GM12878 (cell line): ENCODE measurements around the gene TYW1B. TPM values are rescaled to one million over a fixed set of nuclear protein-coding genes. Genes with fewer than 3 reads are reported as not detected.

ENCODE experiments used
- ATAC-seq: fragments of 200-7000 bp; cut with Tn5 transposase; 3 replicates; pipeline ENCODE4 v1.9.1; 2020; ENCODE audit warnings: mild to moderate bottlenecking, moderate library complexity
- BruUV-seq: library from RNA; stranded (reverse); fragments of 400-500 nt; replicated peaks from 2 replicates; lab custom pipeline; 2021; lab: Mats Ljungman, UMichigan
- CTCF ChIA-PET: fragments of 300-600 bp; sonication (Branson Sonifier 250); formaldehyde crosslinking; extraction: SDS; loops from one replicate; lab custom pipeline; 2021; ENCODE audit warnings: inconsistent platforms; lab: Yijun Ruan, JAX
- POLR2A ChIA-PET: fragments of 350-600 bp; formaldehyde crosslinking; extraction: SDS; loops from one replicate; lab custom pipeline; 2021; ENCODE audit warnings: inconsistent platforms; lab: Charles Lee
- RAD21 ChIA-PET: fragments of 300-600 bp; sonication (Branson Sonifier 250); formaldehyde crosslinking; loops from one replicate; lab custom pipeline; 2023; ENCODE audit warnings: antibody characterized with exemption; ENCODE audit not compliant: unreplicated experiment; lab: Charles Lee
- SMC1A ChIA-PET: fragments of 300-600 bp; sonication (Branson Sonifier 250); formaldehyde crosslinking; loops from one replicate; lab custom pipeline; 2023; ENCODE audit not compliant: unreplicated experiment, uncharacterized antibody; lab: Charles Lee
- DNase-seq: peaks from one replicate; pipeline ENCODE4 v3.0.0-alpha.2; 2011; ENCODE audit warnings: low read depth, low spot score
- FAIRE-seq: peaks from 3 replicates; lab custom pipeline; 2011; peaks lifted over from hg19 to GRCh38; lab: Jason Lieb, UNC
- H2AFZ ChIP-seq: 2 replicates; pipeline ENCODE4 v1.6.0; 2011; ENCODE audit warnings: low read depth, low read length, control low read depth; ENCODE audit not compliant: control insufficient read depth
- H3K27ac ChIP-seq: 2 replicates; pipeline ENCODE4 v1.5.1; 2011; ENCODE audit warnings: control low read depth; ENCODE audit not compliant: control insufficient read depth, insufficient read depth
- H3K27me3 ChIP-seq, 2 experiments: replicated peaks in 1 of 2; 2 replicates each; pipeline versions ENCODE4 v1.6.0 to v1.6.1; 2011; ENCODE audit warnings: low read length in 1 of 2; ENCODE audit not compliant: control insufficient read depth in 2 of 2, insufficient read depth in 2 of 2
- H3K36me3 ChIP-seq, 2 experiments: 2 replicates each; pipeline ENCODE4 v1.5.1; 2011; ENCODE audit warnings: low read length in 1 of 2; ENCODE audit not compliant: control insufficient read depth in 2 of 2, insufficient read depth in 2 of 2
- H3K4me1 ChIP-seq: 2 replicates; pipeline ENCODE4 v1.6.1; 2011; ENCODE audit warnings: mild to moderate bottlenecking, low read length, moderate library complexity, mixed read lengths; ENCODE audit not compliant: control insufficient read depth, insufficient read depth
- H3K4me2 ChIP-seq: 2 replicates; pipeline ENCODE4 v1.6.0; 2011; ENCODE audit warnings: control low read depth; ENCODE audit not compliant: control insufficient read depth, insufficient read depth
- H3K4me3 ChIP-seq: fragments of 200-600 bp; sonication (generic); 2 replicates; pipeline ENCODE4 v1.5.1; 2016
- H3K79me2 ChIP-seq: 2 replicates; pipeline ENCODE4 v1.6.0; 2011; ENCODE audit warnings: low read length; ENCODE audit not compliant: control insufficient read depth, insufficient read depth
- H3K9ac ChIP-seq: 2 replicates; pipeline ENCODE4 v1.8.0; 2011; ENCODE audit warnings: low read length, control low read depth, mixed read lengths; ENCODE audit not compliant: control insufficient read depth, insufficient read depth
- H3K9me3 ChIP-seq: replicated peaks from 3 replicates; pipeline ENCODE4 v1.5.1; 2011; ENCODE audit warnings: mild to moderate bottlenecking, low read length; ENCODE audit not compliant: control insufficient read depth, insufficient read depth
- H4K20me1 ChIP-seq: 2 replicates; pipeline ENCODE4 v1.6.0; 2011; ENCODE audit not compliant: control insufficient read depth, insufficient read depth
- BCL11A ChIP-seq: IDR thresholded peaks from 2 replicates; pipeline ENCODE4 v1.6.1; 2011; ENCODE audit warnings: low read depth, low read length
- BHLHE40 ChIP-seq, 2 experiments: fragments of 450-650 bp in 1 of 2; IDR thresholded peaks; 2 replicates each; pipeline ENCODE4 v1.6.1; 2011 to 2017; ENCODE audit warnings: low read depth in 2 of 2, borderline replicate concordance in 1 of 2, improper control_type of control experiment in 1 of 2, low read length in 1 of 2, mild to moderate bottlenecking in 1 of 2
- CREB1 ChIP-seq: IDR thresholded peaks from 2 replicates; pipeline ENCODE4 v1.6.1; 2012; ENCODE audit warnings: low read depth, mild to moderate bottlenecking, inconsistent platforms
- E4F1 ChIP-seq: fragments of 450-650 bp; IDR thresholded peaks from 2 replicates; pipeline ENCODE4 v1.6.1; 2018; ENCODE audit warnings: borderline replicate concordance, mild to moderate bottlenecking; ENCODE audit not compliant: partially characterized antibody
- GATAD2B ChIP-seq: fragments of 450-650 bp; conservative IDR thresholded peaks from 2 replicates; pipeline ENCODE4 v1.6.1; 2017; ENCODE audit warnings: low read depth, mild to moderate bottlenecking, moderate library complexity
- HCFC1 ChIP-seq: fragments of 150-350 bp; IDR thresholded peaks from 2 replicates; pipeline ENCODE4 v1.6.1; 2014; ENCODE audit warnings: low read length
- PKNOX1 ChIP-seq: fragments of 450-650 bp; IDR thresholded peaks from 2 replicates; pipeline ENCODE4 v1.6.1; 2016; ENCODE audit warnings: mild to moderate bottlenecking
- PRDM15 ChIP-seq: fragments of 450-650 bp; formaldehyde crosslinking; IDR thresholded peaks from 2 replicates; pipeline ENCODE4 v1.4.0; 2020; ENCODE audit warnings: mild to moderate bottlenecking, moderate library complexity
- RUNX3 ChIP-seq: IDR thresholded peaks from 2 replicates; pipeline ENCODE4 v1.6.1; 2012; ENCODE audit warnings: low read length, inconsistent platforms
- STAT1 ChIP-seq: fragments of 450-650 bp; conservative IDR thresholded peaks from 2 replicates; pipeline ENCODE4 v1.6.1; 2014; ENCODE audit warnings: antibody characterized with exemption, mild to moderate bottlenecking
- WGBS: methylation state at CpG from one replicate; pipeline ENCODE4 v1.1.6; 2016; ENCODE audit warnings: low lambda C conversion rate; ENCODE audit not compliant: insufficient replicate concordance, insufficient coverage; ENCODE audit errors: missing lambda C conversion rate; 5-methylcytosine and 5-hydroxymethylcytosine counted together
- in situ Hi-C: fragments of 300-500 bp; cut with MboI; formaldehyde crosslinking; loops from 9 replicates; pipeline ENCODE4 v1.14.3; 2018; ENCODE audit warnings: mixed read lengths
- intact Hi-C: fragments of 100-400 bp; cut with micrococcal nuclease; formaldehyde crosslinking; loops from one replicate; pipeline ENCODE4 v1.14.2; 2022; ENCODE audit not compliant: unreplicated experiment
- polyA plus RNA-seq, 11 experiments: library from polyadenylated mRNA; depleted of rRNA in 4 of 11; unstranded in 6 of 11; stranded (reverse) in 5 of 11; fragments of >200 nt; fragmentation: Nextera tagmentation in 4 of 11; fragmentation: Illumina TruSeq in 1 of 11; extraction: Ambion mirVana in 4 of 11; extraction: Trizol in 1 of 11; gene quantifications; 1 replicate in 1 of 11; 2 replicates in 10 of 11; pipeline versions ENCODE4 v1.2.1 to v1.2.3, GENCODE V29; 2011 to 2016; ENCODE audit warnings: inconsistent platforms in 2 of 11, missing spikeins in 2 of 11, low read depth in 1 of 11
- total RNA-seq, 4 experiments: library from RNA; depleted of rRNA in 3 of 4; stranded (reverse); fragments of >200 nt in 3 of 4; fragmentation: Illumina TruSeq in 1 of 4; extraction: Trizol in 1 of 4; gene quantifications; 2 replicates each; pipeline versions ENCODE4 v1.2.1 to v1.2.3, GENCODE V29; 2013 to 2021

Gene TYW1B
- total and polyA plus RNA-seq, 10 of the 15 experiments (the other 5 are each of a cell fraction or from before 2014, with no cell fraction given) = 3.5 to 6.6 (median 5.3) TPM

GRCh38 chr7:72540923-72541322 lies 287.1 kb downstream of the TYW1B start:
- H3K4me1 ChIP-seq = no peaks in the 10 kb centered on the region
- no peak for FAIRE-seq

More at GRCh38 chr7:72540923-72541322, 287.1 kb downstream of the TYW1B start:
- TF ChIP-seq PKNOX1 (no peak), E4F1 (no peak), BCL11A (no peak), HCFC1 (no peak), CREB1 (no peak), STAT1 (no peak), BHLHE40 (IDR thresholded peaks at IDR 0.05; ENCODE audit: borderline replicate concordance in 1 of 2, low read depth in 2 of 2, low read length in 1 of 2) (no peak), RUNX3 (no peak), PRDM15 (CRISPR knock-in tag) (no peak), GATAD2B (no peak)
- no TSS peak for BruUV-seq
- H3K36me3 ChIP-seq = no peaks in the 10 kb centered on the region
- no peaks in the 10 kb centered on the region for H3K27me3 ChIP-seq
- ChIA-PET POLR2A (no interaction called here), SMC1A (interaction anchor here (1.3 kb wide), 1 partner anchor 46 kb away, joined by 6 read pairs; no protein-coding TSS in a partner anchor), CTCF (no interaction called here), RAD21 (no interaction called here)
- no peak overlapping the region for H3K4me3 ChIP-seq
- H3K9me3 ChIP-seq = no peaks in the 10 kb centered on the region
- H3K4me2 ChIP-seq = no peak overlapping the region
- no peak for ATAC-seq
- no peak overlapping the region for H2AFZ ChIP-seq
- no peaks in the 10 kb centered on the region for H3K79me2 ChIP-seq
- no peak overlapping the region for H3K9ac ChIP-seq
- intact Hi-C loops = no loop called here
- H4K20me1 ChIP-seq = no peaks in the 10 kb centered on the region
- no peak for DNase-seq
- no peak overlapping the region for H3K27ac ChIP-seq
- in situ Hi-C loops = no loop called here
- 22% methylated on average over 2 of the region's 2 CpGs for WGBS
